ENCODE results near the gene CHMP5. TPM values are rescaled to one million over a fixed set of nuclear protein-coding genes. Genes with fewer than 3 reads are reported as not detected.

The CHMP5 gene
- total and polyA plus RNA-seq, 10 of the 15 experiments (the other 5 are each of a cell fraction or from before 2014, with no cell fraction given) = 40.3 to 179 (median 78.6) TPM

DNA sequence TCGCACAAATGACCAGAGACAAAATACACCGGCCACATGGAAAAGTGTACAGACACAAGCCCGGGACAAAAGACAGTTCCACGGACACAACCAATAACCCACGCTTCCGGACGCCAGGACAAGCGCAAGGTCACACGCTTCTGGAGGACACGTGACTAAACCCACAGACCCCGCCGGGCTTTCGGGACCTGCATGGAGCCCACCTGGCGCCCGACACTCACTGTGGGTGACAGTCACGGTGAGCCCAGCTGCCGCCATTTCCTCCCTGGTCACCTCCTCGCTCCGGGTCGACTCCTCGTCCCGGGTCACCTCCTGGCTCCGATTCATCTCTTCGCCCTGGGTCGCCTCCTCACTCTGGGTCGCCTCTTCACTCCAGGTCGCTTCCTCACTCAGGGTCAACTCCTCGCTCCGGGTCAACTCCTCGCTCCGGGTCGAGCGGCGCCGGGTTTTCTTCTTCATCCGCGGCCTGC, 811 bp upstream of the CHMP5 start (continued):
- TF ChIP-seq SMAD1 (IDR thresholded peaks at IDR 0.05; ENCODE audit: low read depth, partially characterized antibody) (no peak), NR2C1 (IDR thresholded peaks at IDR 0.05) (peak; percentile 8; the same call in 1 of the 2 replicates), PML (IDR thresholded peaks at IDR 0.05; ENCODE audit: low read length) (0 out of 2 replicates have a peak, but pooled peaks have one; percentile 18), TAF1 (IDR thresholded peaks at IDR 0.05; ENCODE audit: borderline replicate concordance, low read depth, low read length) (0 out of 2 replicates have a peak, but pooled peaks have one; percentile 9), MTA3 (IDR thresholded peaks at IDR 0.05; ENCODE audit: borderline replicate concordance, low read length) (no peak), HDGF (IDR thresholded peaks at IDR 0.05) (no peak), HCFC1 (IDR thresholded peaks at IDR 0.05; ENCODE audit: low read length) (no peak), RUNX3 (IDR thresholded peaks at IDR 0.05; ENCODE audit: low read length) (peak; percentile 56), POU2F2 (IDR thresholded peaks at IDR 0.05; ENCODE audit: borderline replicate concordance, low read depth, low read length) (no peak), NR2F1 (conservative IDR thresholded peaks at IDR 0.05) (peak; percentile 87), KAT2A (conservative IDR thresholded peaks at IDR 0.05; ENCODE audit: control insufficient read depth, low read depth, low read length) (no peak), ZNF207 (IDR thresholded peaks at IDR 0.05; ENCODE audit: borderline replicate concordance) (no peak; the same call in 1 of the 2 replicates), EGR1 (IDR thresholded peaks at IDR 0.05; ENCODE audit: borderline replicate concordance in 1 of 2, low read depth in 2 of 2, low read length in 2 of 2) (no peak), ZZZ3 (IDR thresholded peaks at IDR 0.05; ENCODE audit: control insufficient read depth, insufficient read length, low read depth) (no peak), JUND (IDR thresholded peaks at IDR 0.05; ENCODE audit: low read depth, low read length) (no peak), SPI1 (IDR thresholded peaks at IDR 0.05; ENCODE audit: borderline replicate concordance, insufficient read depth, low read depth, low read length) (peak; percentile 11; the same call in 1 of the 2 replicates)
- TF ChIP-seq, protein P1, sequence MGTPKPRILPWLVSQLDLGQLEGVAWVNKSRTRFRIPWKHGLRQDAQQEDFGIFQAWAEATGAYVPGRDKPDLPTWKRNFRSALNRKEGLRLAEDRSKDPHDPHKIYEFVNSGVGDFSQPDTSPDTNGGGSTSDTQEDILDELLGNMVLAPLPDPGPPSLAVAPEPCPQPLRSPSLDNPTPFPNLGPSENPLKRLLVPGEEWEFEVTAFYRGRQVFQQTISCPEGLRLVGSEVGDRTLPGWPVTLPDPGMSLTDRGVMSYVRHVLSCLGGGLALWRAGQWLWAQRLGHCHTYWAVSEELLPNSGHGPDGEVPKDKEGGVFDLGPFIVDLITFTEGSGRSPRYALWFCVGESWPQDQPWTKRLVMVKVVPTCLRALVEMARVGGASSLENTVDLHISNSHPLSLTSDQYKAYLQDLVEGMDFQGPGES (IDR thresholded peaks at IDR 0.05) = no peak
- TF ChIP-seq, protein P2, sequence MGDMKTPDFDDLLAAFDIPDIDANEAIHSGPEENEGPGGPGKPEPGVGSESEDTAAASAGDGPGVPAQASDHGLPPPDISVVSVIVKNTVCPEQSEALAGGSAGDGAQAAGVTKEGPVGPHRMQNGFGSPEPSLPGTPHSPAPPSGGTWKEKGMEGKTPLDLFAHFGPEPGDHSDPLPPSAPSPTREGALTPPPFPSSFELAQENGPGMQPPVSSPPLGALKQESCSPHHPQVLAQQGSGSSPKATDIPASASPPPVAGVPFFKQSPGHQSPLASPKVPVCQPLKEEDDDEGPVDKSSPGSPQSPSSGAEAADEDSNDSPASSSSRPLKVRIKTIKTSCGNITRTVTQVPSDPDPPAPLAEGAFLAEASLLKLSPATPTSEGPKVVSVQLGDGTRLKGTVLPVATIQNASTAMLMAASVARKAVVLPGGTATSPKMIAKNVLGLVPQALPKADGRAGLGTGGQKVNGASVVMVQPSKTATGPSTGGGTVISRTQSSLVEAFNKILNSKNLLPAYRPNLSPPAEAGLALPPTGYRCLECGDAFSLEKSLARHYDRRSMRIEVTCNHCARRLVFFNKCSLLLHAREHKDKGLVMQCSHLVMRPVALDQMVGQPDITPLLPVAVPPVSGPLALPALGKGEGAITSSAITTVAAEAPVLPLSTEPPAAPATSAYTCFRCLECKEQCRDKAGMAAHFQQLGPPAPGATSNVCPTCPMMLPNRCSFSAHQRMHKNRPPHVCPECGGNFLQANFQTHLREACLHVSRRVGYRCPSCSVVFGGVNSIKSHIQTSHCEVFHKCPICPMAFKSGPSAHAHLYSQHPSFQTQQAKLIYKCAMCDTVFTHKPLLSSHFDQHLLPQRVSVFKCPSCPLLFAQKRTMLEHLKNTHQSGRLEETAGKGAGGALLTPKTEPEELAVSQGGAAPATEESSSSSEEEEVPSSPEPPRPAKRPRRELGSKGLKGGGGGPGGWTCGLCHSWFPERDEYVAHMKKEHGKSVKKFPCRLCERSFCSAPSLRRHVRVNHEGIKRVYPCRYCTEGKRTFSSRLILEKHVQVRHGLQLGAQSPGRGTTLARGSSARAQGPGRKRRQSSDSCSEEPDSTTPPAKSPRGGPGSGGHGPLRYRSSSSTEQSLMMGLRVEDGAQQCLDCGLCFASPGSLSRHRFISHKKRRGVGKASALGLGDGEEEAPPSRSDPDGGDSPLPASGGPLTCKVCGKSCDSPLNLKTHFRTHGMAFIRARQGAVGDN (IDR thresholded peaks at IDR 0.05) = no peak
- TF ChIP-seq, protein P3, sequence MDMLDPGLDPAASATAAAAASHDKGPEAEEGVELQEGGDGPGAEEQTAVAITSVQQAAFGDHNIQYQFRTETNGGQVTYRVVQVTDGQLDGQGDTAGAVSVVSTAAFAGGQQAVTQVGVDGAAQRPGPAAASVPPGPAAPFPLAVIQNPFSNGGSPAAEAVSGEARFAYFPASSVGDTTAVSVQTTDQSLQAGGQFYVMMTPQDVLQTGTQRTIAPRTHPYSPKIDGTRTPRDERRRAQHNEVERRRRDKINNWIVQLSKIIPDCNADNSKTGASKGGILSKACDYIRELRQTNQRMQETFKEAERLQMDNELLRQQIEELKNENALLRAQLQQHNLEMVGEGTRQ (IDR thresholded peaks at IDR 0.05; ENCODE audit: borderline replicate concordance, low read depth, low read length) = peak; percentile 56
- TF ChIP-seq, protein P4, sequence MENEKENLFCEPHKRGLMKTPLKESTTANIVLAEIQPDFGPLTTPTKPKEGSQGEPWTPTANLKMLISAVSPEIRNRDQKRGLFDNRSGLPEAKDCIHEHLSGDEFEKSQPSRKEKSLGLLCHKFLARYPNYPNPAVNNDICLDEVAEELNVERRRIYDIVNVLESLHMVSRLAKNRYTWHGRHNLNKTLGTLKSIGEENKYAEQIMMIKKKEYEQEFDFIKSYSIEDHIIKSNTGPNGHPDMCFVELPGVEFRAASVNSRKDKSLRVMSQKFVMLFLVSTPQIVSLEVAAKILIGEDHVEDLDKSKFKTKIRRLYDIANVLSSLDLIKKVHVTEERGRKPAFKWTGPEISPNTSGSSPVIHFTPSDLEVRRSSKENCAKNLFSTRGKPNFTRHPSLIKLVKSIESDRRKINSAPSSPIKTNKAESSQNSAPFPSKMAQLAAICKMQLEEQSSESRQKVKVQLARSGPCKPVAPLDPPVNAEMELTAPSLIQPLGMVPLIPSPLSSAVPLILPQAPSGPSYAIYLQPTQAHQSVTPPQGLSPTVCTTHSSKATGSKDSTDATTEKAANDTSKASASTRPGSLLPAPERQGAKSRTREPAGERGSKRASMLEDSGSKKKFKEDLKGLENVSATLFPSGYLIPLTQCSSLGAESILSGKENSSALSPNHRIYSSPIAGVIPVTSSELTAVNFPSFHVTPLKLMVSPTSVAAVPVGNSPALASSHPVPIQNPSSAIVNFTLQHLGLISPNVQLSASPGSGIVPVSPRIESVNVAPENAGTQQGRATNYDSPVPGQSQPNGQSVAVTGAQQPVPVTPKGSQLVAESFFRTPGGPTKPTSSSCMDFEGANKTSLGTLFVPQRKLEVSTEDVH (IDR thresholded peaks at IDR 0.05; ENCODE audit: low read depth, partially characterized antibody) = no peak
- TF ChIP-seq, protein P5, sequence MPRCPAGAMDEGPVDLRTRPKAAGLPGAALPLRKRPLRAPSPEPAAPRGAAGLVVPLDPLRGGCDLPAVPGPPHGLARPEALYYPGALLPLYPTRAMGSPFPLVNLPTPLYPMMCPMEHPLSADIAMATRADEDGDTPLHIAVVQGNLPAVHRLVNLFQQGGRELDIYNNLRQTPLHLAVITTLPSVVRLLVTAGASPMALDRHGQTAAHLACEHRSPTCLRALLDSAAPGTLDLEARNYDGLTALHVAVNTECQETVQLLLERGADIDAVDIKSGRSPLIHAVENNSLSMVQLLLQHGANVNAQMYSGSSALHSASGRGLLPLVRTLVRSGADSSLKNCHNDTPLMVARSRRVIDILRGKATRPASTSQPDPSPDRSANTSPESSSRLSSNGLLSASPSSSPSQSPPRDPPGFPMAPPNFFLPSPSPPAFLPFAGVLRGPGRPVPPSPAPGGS (IDR thresholded peaks at IDR 0.05; ENCODE audit: borderline replicate concordance, insufficient read depth, low read depth, low read length, poor library complexity, severe bottlenecking) = no peak
